ENCODE measurements around the gene RNF223.

DNA sequence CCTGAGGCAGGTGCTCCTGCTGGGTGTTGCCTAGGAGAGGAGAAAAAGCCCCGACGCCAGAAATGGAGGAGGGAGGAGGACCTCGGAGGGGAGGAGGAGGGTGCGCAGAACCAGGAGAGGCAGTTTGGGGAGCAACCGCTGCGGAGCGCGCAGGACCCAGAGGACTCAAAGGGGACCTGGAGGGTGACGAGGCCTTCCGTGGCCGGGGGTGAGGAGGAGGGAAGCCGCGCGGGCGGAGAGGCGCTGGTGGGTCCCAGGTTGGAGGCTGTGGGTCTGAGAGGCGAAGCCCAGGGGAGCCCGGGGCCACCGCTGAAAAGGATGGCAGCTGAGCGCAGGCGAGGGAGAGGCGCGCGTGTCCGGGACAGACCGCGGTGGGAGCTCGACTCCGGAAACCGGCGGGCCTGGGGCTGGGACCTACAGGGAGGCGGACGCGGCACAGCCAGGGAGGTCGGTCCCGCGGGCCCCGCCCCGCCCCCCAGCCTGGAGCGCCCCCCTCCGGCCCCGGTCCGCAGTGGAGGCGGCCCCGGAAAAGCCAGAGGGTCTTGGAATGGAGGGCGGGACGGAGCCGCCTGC lies 15.1 kb downstream of the RNF223 start:
- TF ChIP-seq, protein P1, sequence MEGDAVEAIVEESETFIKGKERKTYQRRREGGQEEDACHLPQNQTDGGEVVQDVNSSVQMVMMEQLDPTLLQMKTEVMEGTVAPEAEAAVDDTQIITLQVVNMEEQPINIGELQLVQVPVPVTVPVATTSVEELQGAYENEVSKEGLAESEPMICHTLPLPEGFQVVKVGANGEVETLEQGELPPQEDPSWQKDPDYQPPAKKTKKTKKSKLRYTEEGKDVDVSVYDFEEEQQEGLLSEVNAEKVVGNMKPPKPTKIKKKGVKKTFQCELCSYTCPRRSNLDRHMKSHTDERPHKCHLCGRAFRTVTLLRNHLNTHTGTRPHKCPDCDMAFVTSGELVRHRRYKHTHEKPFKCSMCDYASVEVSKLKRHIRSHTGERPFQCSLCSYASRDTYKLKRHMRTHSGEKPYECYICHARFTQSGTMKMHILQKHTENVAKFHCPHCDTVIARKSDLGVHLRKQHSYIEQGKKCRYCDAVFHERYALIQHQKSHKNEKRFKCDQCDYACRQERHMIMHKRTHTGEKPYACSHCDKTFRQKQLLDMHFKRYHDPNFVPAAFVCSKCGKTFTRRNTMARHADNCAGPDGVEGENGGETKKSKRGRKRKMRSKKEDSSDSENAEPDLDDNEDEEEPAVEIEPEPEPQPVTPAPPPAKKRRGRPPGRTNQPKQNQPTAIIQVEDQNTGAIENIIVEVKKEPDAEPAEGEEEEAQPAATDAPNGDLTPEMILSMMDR (IDR thresholded peaks at IDR 0.05; ENCODE audit: low read depth, low read length, missing input control), result no peak
- TF ChIP-seq REST (IDR thresholded peaks at IDR 0.05), result no peak
- no peak for TF ChIP-seq TAF1 (conservative IDR thresholded peaks at IDR 0.05)
- TF ChIP-seq RAD21 (IDR thresholded peaks at IDR 0.05), result no peak
- TF ChIP-seq GABPA (IDR thresholded peaks at IDR 0.05 in 1 of 2, conservative IDR thresholded peaks at IDR 0.05 in 1 of 2), result no peak

Data from liver (tissue), 3 donors.